Psoas muscle (tissue), 8 donors: ENCODE data around the gene SELENOI. TPM values are rescaled to one million over a fixed set of nuclear protein-coding genes. Genes with fewer than 3 reads are reported as not detected.

Experiments
- ATAC-seq, 4 donors: fragments of 200-7000 bp; cut with Tn5 transposase; one replicate each; pipeline ENCODE4 v1.9.1; 2020; ENCODE audit warnings: moderate library complexity in 3 of 4, mild to moderate bottlenecking in 2 of 4
- DNase-seq, 2 donors: peaks; one replicate each; pipeline ENCODE4 v3.0.0-alpha.2; 2020
- H3K27ac ChIP-seq: fragments of 200-600 bp; one replicate; pipeline ENCODE4 v1.8.0; 2022
- H3K27me3 ChIP-seq, 3 donors: fragments of 200-600 bp in 1 of 3; one replicate each; pipeline versions ENCODE4 v1.6.1 to v1.8.0; 2013 to 2022; ENCODE audit warnings: low read length in 2 of 3, mild to moderate bottlenecking in 2 of 3, moderate library complexity in 1 of 3; ENCODE audit not compliant: insufficient read depth in 3 of 3
- H3K36me3 ChIP-seq, 2 donors: fragments of 200-600 bp in 1 of 2; one replicate each; pipeline versions ENCODE4 v1.6.1 to v1.8.0; 2013 to 2022; ENCODE audit warnings: low read depth in 1 of 2, mild to moderate bottlenecking in 1 of 2, moderate library complexity in 1 of 2; ENCODE audit not compliant: insufficient read depth in 1 of 2
- H3K4me1 ChIP-seq: fragments of 200-600 bp; one replicate; pipeline ENCODE4 v1.8.0; 2022
- H3K4me3 ChIP-seq: fragments of 200-600 bp; one replicate; pipeline ENCODE4 v1.8.0; 2022; ENCODE audit warnings: mild to moderate bottlenecking
- H3K9me3 ChIP-seq: fragments of 200-600 bp; one replicate; pipeline ENCODE4 v1.8.0; 2022
- WGBS, 3 donors: extraction: QIAGEN DNeasy Blood & Tissue Kit; methylation state at CpG; one replicate each; pipeline versions ENCODE4 v1.1.6 to v1.1.7; 2013; 5-methylcytosine and 5-hydroxymethylcytosine counted together
- intact Hi-C, 2 donors: fragments of 100-400 bp; cut with DNase I; formaldehyde crosslinking; loops; one replicate each; pipeline versions ENCODE4 v1.11.0 to v1.14.2; 2022
- polyA plus RNA-seq, 3 donors: library from polyadenylated mRNA; stranded (reverse); fragments of 200-250 nt; gene quantifications; one replicate each; pipeline ENCODE4 v1.2.3, GENCODE V29; 2013
- total RNA-seq, 4 donors: library from RNA; stranded (reverse); fragmentation: NEBNext Ultra II Directional in 2 of 4; extraction: Animal tissue kit (Norgen Biotek cat#: 25700) in 2 of 4; gene quantifications; one replicate each; pipeline versions ENCODE4 v1.2.1 to v1.2.4, GENCODE V29; 2021 to 2023
- TF ChIP-seq, protein P1 (sequence below): fragments of 200-600 bp; IDR thresholded peaks from one replicate; pipeline ENCODE4 v1.8.0; 2022; ENCODE audit warnings: antibody characterized with exemption
- donor health status: healthy with polysubstance abuse.
- donor health status: DM: no; HTN: no; CAD: no; lungs with moderate emphysema.
- donor health status: Bipolar disorder and iron deficiency.
- donor health status: healthy.
- donor health status: DM: yes; HTN: yes; CAD: no.
- donor health status: DM: no; HTN: no; CAD: no.
- donor health status: DM: no; HTN: no; CAD: no.
- donor health status: DM: yes; HTN: yes; CAD: no.

SELENOI gene
- total and polyA plus RNA-seq, 7 donors: 3.7 to 40.5 (median 15.7) TPM

DNA sequence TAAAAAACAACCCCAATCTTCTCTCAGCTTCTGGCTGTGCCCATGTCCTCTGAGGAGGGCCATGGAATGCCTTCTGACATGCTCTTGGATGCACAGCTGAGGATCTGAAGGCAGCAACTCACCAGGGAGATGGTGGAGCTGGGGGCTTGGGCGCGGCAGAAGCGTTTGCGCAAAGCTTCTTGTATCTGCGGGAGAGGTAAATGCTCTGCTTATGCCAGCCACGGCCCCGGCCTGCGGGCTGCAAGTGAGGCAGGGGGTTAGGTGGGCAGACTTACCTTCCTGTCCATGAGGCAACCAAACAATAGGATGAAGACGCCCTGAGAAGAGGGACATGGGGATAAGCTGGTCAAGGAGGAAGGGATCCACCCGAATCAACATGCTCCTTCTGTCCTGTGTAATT lies 36.0 kb upstream of the SELENOI start:
- Histone ChIP-seq H3K36me3 (no peaks in the 10 kb centered on the region), H3K4me1 (no peaks in the 10 kb centered on the region), H3K4me3 (no peak overlapping the region), H3K27ac (no peak overlapping the region), H3K27me3 (no peaks in the 10 kb centered on the region), H3K9me3 (no peaks in the 10 kb centered on the region)
- TF ChIP-seq, protein P1, sequence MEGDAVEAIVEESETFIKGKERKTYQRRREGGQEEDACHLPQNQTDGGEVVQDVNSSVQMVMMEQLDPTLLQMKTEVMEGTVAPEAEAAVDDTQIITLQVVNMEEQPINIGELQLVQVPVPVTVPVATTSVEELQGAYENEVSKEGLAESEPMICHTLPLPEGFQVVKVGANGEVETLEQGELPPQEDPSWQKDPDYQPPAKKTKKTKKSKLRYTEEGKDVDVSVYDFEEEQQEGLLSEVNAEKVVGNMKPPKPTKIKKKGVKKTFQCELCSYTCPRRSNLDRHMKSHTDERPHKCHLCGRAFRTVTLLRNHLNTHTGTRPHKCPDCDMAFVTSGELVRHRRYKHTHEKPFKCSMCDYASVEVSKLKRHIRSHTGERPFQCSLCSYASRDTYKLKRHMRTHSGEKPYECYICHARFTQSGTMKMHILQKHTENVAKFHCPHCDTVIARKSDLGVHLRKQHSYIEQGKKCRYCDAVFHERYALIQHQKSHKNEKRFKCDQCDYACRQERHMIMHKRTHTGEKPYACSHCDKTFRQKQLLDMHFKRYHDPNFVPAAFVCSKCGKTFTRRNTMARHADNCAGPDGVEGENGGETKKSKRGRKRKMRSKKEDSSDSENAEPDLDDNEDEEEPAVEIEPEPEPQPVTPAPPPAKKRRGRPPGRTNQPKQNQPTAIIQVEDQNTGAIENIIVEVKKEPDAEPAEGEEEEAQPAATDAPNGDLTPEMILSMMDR: no peak
- DNase-seq (no peak), ATAC-seq (no peak)
- WGBS, 3 donors: 82 to 90% (median 82%) methylated on average over 10 of the region's 10 CpGs
- intact Hi-C loops: no loop called here

DNA sequence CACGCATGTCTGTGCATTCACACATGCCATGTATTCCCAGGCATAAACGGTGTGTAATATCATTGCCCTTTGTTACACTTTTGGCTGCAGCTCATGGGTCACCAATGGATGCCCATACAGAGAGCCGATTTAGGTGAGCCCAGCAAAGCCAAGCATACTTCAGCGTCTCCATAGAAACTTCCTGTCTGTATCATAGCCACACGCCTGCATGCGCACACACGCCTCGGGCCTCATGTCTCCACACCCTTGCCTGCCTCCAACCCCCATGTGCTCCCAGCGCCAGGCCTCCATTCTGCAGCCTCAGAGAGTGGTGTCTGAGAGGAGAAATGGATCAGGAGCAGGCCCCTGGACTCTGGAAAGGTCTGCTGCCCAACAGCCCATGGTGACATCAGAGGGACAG lies 33.5 kb upstream of the SELENOI start:
- Histone ChIP-seq H3K27me3 (no peaks in the 10 kb centered on the region), H3K36me3 (no peaks in the 10 kb centered on the region), H3K4me1 (no peaks in the 10 kb centered on the region), H3K9me3 (no peaks in the 10 kb centered on the region), H3K27ac (no peak overlapping the region), H3K4me3 (no peak overlapping the region)
- intact Hi-C loops: no loop called here
- no peak for ATAC-seq
- DNase-seq: no peak
- TF ChIP-seq, protein P1: no peak
- 80 to 88% (median 81%) methylated on average over 9 of the region's 9 CpGs for WGBS, 3 donors

DNA sequence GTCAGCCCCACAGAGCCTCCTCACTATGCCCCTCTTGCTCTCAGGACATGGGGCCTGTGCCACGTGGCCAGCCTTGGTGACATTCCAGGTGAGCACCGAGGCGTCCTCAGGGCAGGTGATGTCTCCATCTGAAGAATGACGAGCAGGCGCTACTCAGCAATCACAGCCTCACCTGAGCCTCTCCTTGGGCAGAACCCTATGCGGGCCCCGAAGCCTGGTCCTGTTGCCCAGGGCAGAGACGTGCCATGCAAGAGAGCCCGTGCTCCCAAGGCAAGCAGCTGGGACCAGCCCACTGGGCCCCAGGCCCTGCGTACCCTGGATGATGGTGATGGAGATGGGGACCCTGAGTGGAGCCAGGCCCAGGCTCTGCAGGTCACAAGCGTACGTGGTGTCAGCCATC lies 32.5 kb upstream of the SELENOI start:
- Histone ChIP-seq H3K27me3 (no peaks in the 10 kb centered on the region), H3K4me1 (no peaks in the 10 kb centered on the region), H3K4me3 (no peak overlapping the region), H3K27ac (no peak overlapping the region), H3K9me3 (no peaks in the 10 kb centered on the region), H3K36me3 (no peaks in the 10 kb centered on the region)
- intact Hi-C loops: no loop called here
- DNase-seq: no peak
- TF ChIP-seq, protein P1: no peak
- no peak for ATAC-seq
- WGBS, 3 donors: 84 to 90% (median 87%) methylated on average over 11 to 12 of the region's 12 CpGs

DNA sequence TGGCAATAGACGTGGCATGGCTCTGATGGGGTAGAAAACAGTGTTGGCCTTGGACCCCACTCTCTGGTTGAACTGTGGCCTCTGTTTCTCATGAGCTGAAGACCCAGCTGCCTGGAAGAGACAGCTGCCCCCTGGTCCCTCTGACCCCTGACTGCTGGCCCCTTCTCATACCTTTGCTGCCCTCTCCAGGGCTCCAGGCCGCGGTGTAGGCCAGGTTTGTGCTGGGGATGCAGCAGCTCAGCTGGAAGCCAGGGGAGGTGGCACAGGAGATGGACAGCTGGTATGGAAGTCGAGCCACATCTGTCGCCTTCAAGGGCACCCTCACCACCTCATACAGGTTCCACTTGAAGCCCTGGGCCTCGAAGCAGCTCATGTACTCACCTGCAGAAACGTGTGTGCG lies 31.7 kb upstream of the SELENOI start:
- ATAC-seq: no peak
- TF ChIP-seq, protein P1: no peak
- Histone ChIP-seq H3K9me3 (no peaks in the 10 kb centered on the region), H3K27ac (no peak overlapping the region), H3K4me3 (no peak overlapping the region), H3K4me1 (no peaks in the 10 kb centered on the region), H3K36me3 (no peaks in the 10 kb centered on the region), H3K27me3 (no peaks in the 10 kb centered on the region)
- 73 to 81% (median 78%) methylated on average over 8 of the region's 8 CpGs for WGBS, 3 donors
- intact Hi-C loops: no loop called here
- no peak for DNase-seq

DNA sequence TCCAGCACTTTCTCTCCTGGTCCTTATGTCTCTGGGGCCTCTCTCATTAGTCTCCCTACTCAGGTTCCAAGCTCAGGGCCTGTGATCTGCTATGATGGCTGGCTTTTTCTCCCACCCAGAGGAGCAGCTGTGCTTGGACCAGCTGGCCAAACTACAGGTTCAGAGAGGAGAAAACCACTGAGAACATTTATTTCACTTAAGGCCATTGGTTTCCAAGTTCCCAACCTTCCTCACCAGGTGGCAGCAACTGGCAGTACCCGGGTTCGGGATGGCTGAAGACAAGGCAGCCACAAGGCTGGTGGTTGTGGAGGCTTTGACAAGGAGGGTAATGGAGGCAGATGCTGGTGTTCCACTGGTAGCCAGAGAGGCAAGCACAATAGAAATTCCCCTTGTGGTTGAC lies 29.9 kb upstream of the SELENOI start:
- intact Hi-C loops: no loop called here
- Histone ChIP-seq H3K27me3 (no peaks in the 10 kb centered on the region), H3K27ac (no peak overlapping the region), H3K36me3 (no peaks in the 10 kb centered on the region), H3K4me3 (no peak overlapping the region), H3K9me3 (no peaks in the 10 kb centered on the region), H3K4me1 (no peaks in the 10 kb centered on the region)
- 37 to 57% (median 46%) methylated on average over 2 of the region's 2 CpGs for WGBS, 3 donors
- DNase-seq: no peak
- TF ChIP-seq, protein P1: no peak
- ATAC-seq: no peak
